OCI-LY3 (cell line): ENCODE data around the gene ZBTB42.

Experiments used
- EZH2phosphoT487 ChIP-seq: fragments of 200-600 bp; shearing (Covaris generic); IDR thresholded peaks from 2 replicates; pipeline ENCODE4 v1.6.1; 2018; ENCODE audit warnings: antibody characterized with exemption, mixed run types, low read depth
- TF ChIP-seq, protein P1 (sequence below): fragments of 200-600, 300-600 bp; sonication (generic); IDR thresholded peaks from 2 replicates; pipeline ENCODE4 v1.5.1; 2014; ENCODE audit warnings: antibody characterized with exemption, low read length, low read depth

DNA sequence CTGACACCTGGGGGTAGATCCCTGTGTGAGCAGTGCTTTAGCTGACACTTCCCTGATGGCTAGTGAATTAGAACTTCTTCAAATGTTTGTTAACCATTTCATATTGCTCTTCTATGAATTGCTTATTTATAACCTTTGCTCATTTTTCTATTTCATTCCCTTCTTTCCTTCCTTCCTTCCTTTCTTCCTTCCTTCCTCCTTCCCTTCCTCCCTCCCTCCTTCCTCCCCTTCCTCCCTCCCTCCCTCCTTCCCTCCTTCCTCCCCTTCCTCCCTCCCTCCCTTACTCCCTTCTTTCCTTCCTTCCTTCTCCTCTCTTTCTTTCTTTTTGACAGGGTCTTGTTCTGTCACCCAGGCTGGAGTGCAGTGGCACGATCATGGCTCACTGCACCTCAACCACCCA, 40.8 kb downstream of the ZBTB42 start:
- no peak for TF ChIP-seq EZH2phosphoT487
- TF ChIP-seq, protein P1, sequence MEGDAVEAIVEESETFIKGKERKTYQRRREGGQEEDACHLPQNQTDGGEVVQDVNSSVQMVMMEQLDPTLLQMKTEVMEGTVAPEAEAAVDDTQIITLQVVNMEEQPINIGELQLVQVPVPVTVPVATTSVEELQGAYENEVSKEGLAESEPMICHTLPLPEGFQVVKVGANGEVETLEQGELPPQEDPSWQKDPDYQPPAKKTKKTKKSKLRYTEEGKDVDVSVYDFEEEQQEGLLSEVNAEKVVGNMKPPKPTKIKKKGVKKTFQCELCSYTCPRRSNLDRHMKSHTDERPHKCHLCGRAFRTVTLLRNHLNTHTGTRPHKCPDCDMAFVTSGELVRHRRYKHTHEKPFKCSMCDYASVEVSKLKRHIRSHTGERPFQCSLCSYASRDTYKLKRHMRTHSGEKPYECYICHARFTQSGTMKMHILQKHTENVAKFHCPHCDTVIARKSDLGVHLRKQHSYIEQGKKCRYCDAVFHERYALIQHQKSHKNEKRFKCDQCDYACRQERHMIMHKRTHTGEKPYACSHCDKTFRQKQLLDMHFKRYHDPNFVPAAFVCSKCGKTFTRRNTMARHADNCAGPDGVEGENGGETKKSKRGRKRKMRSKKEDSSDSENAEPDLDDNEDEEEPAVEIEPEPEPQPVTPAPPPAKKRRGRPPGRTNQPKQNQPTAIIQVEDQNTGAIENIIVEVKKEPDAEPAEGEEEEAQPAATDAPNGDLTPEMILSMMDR: no peak
